GM10847 (cell line): ENCODE measurements around the gene FSCN2.

ENCODE experiments used
- POLR2A ChIP-seq: IDR thresholded peaks from 2 replicates; pipeline ENCODE4 v1.6.1; 2011; ENCODE audit not compliant: insufficient read length; ENCODE audit errors: extremely low read depth

FSCN2 gene

GRCh38 chr17:81549826-81550225, 21.6 kb downstream of the FSCN2 start:
- no peak for TF ChIP-seq POLR2A

GRCh38 chr17:81550285-81550684, 22.1 kb downstream of the FSCN2 start:
- no peak for TF ChIP-seq POLR2A

- no peak for TF ChIP-seq POLR2A
These were observed 22.8 kb downstream of the FSCN2 start for GRCh38 chr17:81550830-81551457.

GRCh38 chr17:81551458-81552243, 23.5 kb downstream of the FSCN2 start:
- TF ChIP-seq POLR2A: no peak

- peak; percentile 88 for TF ChIP-seq POLR2A
These were observed 24.3 kb downstream of the FSCN2 start, which contains the start of gene FAAP100 for GRCh38 chr17:81552244-81553017. FAAP100 (minus strand) TSS chr17:81552353; CDS start chr17:81552330, 23 bp downstream.

- peak; percentile 34 for TF ChIP-seq POLR2A
These were observed 24.9 kb downstream of the FSCN2 start for GRCh38 chr17:81553018-81553615.

- no peak for TF ChIP-seq POLR2A
These were observed 25.5 kb downstream of the FSCN2 start for GRCh38 chr17:81553616-81554181.

- TF ChIP-seq POLR2A: no peak
These were observed 28.1 kb downstream of the FSCN2 start for GRCh38 chr17:81556175-81556691.

- TF ChIP-seq POLR2A: no peak
These were observed 28.7 kb downstream of the FSCN2 start for GRCh38 chr17:81556863-81557262.

GRCh38 chr17:81557276-81558114, 29.3 kb downstream of the FSCN2 start:
- TF ChIP-seq POLR2A: no peak

GRCh38 chr17:81558115-81558468, 29.9 kb downstream of the FSCN2 start:
- no peak for TF ChIP-seq POLR2A

- no peak for TF ChIP-seq POLR2A
These were observed 31.0 kb downstream of the FSCN2 start for GRCh38 chr17:81558941-81559806.

- no peak for TF ChIP-seq POLR2A
These were observed 33.3 kb downstream of the FSCN2 start for GRCh38 chr17:81561494-81561885.

- no peak for TF ChIP-seq POLR2A
These were observed 35.8 kb downstream of the FSCN2 start for GRCh38 chr17:81563861-81564586.
